EH (cell line): ENCODE data around the gene TCF19.
A peak's percentile ranks its signal among the peaks of the same experiment; 100 is the strongest.

Experiments used
- DNase-seq: peaks from one replicate; pipeline ENCODE4 v3.0.0-alpha.2; 2015; ENCODE audit warnings: low read depth

Gene TCF19

GRCh38 chr6:31128093-31128676 lies 30.2 kb upstream of the TCF19 start:
- DNase-seq, result peak; percentile 53

DNA sequence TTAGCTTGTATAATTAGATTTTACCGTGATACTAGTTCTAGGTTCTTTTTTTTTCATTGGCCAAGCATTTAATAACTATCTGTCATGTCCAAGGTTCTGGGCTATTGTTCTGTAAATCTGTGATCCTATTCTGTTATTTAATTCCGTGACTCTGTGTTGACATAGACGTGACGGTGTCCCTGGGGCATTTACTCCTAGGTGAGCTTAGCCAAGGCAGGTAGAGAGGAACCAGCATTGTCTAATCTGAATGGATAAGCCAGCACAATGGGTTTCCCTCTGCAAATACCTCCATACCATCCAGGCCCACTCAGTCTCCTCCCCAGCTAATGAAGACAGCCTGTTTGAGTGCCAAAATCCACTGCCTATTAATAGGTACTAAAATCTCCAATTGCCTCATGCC lies 29.3 kb upstream of the TCF19 start:
- DNase-seq, result no peak

GRCh38 chr6:31130751-31131150 lies 27.6 kb upstream of the TCF19 start:
- no peak for DNase-seq

- DNase-seq, result no peak
Observed at GRCh38 chr6:31131595-31131994, 26.8 kb upstream of the TCF19 start.

GRCh38 chr6:31132806-31133205 lies 25.6 kb upstream of the TCF19 start:
- no peak for DNase-seq

GRCh38 chr6:31135710-31136109 lies 22.7 kb upstream of the TCF19 start:
- DNase-seq, result no peak

DNA sequence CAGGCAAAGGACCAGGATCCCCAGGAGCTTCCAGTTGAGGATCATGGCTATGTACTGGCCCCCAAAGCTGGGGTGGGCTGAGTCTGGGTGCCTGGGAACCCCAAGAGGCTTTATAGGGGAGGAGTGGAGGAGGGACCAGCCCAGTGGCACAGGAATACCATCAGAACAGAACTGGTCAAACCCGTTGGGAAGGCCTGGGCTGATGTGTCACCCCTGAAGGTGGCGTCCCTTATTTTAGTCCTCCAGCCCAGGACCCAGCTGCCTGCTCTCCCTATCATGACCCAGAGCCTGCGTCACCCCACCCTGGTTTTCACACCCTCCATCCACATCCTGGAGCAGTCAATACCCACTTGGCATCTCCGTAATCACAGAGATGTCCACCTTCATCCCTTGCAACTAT lies 19.4 kb upstream of the TCF19 start, which contains the start of gene PSORS1C2:
Gene PSORS1C2 (minus strand): TSS at position 85 of the 400 bp plus-strand sequence. CDS start 40 bp downstream, at position 45.
- no peak for DNase-seq

DNA sequence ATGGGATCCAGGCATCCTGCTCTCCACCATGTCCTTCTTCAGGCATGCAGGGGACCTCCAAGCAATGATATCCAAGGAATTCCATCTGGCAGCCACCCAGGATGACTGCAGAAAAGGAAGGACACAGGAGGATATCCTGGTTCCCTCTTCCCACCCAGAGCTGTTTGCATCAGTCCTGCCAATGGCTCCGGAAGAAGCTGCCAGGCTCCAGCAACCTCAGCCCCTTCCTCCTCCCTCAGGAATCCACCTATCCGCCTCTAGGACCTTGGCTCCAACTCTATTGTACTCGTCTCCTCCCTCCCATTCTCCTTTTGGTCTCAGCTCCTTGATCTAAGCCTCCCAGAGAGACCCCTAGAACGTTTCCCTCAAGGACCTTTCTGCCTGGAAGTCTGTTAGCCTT lies 18.8 kb upstream of the TCF19 start:
- peak; percentile 91 for DNase-seq

GRCh38 chr6:31140643-31141042 lies 17.7 kb upstream of the TCF19 start:
- no peak for DNase-seq

GRCh38 chr6:31142361-31142761 lies 16.0 kb upstream of the TCF19 start:
- no peak for DNase-seq

GRCh38 chr6:31143148-31143547 lies 15.2 kb upstream of the TCF19 start:
- peak; percentile 92 for DNase-seq

- no peak for DNase-seq
Observed at GRCh38 chr6:31144296-31144969, 14.0 kb upstream of the TCF19 start.

GRCh38 chr6:31144970-31145340 lies 13.4 kb upstream of the TCF19 start:
- DNase-seq, result no peak

DNA sequence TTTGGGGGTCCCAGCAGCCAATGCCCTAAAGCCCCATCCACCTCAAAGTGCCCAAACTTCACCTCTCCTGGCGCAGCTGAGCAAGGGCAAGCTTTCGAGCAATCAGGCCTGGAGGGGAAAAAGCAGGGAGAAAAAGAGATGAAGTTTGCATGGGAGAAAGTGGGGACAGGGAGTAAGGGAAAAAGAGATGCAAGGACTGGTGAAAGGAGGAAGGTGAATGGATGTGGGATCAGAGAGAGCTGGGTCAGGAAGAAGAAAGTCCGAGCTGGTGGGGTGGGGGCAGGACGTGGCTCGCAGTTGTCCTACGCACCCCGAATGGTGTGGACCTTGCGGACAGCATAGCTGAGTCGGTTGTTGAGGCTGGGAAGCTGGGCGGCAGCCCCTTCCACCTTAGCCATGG lies 13.0 kb upstream of the TCF19 start:
- DNase-seq, result no peak

DNA sequence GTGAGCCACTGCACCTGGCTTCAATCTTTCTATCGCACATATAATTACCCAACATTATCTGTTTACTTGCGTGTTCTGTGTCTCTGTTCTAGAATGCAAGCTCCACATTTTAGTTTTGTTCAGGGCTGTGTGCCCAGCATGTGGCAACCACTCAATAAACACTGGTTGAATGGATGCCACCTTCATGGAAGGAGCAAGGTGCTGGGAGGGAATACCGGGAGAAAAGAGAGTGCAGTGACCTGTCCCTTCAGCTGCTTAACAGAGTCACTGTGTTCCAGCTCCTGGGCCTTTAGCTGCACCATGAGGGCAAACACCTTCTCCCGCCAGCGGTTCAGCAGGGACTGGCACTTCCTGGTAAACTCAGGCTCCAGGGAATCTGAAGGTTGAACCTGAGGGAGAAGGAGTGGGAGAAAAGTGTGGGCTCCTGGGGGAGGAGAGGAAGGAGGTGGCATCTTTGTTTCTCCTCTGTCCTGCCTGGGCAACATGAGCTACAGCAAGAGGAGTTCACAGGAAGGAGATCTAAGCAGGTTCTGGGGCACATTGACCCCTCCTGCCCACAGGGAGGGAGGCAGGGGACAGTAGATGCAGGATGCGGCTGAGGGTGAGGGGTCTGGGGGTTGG lies 8.5 kb upstream of the TCF19 start:
- DNase-seq, result no peak

DNA sequence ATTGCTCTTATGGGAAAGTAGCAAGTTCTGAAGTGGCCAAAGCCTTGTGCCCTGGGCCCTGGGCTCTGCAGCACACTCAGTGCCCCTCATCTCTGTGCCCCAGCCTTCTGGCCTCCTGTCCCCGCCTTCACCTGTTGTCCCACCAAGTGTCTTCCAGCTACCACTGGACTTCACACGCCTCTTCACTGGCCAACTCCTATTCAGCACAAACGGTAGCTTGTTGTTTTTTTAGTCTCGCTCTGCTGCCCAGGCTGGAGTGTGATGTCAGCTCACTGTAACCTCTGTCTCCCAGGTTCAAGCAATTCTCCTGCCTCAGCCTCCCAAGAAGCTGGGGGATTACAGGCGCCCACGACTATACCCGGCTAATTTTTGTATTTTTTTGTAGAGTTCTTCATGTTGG lies 5.6 kb upstream of the TCF19 start:
- DNase-seq, result no peak

DNA sequence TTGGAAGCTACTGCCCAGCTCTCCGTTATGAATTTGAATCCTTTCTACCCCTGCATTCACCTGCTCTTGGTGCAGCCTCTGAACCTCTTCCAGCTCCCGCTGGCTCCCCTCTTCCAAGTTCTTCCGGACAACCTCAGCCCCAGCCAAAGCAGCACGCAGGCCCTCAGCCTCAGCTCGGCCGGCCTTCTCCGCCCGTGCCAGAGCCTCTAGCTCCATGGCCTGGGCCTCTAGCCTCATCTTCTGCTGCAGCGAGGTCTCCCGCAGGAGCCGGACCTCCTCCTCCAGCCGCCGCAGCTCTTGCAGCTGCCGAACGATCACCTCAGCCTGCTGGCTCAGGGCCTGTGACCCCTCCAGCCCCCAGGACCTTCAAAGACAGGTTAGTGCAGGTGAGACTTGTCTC lies 4.0 kb upstream of the TCF19 start:
- DNase-seq, result no peak

- DNase-seq, result no peak
Observed at GRCh38 chr6:31156641-31157040, 1.7 kb upstream of the TCF19 start.

GRCh38 chr6:31157513-31158139 lies 763 bp upstream of the TCF19 start, which contains the start of gene CCHCR1:
Gene CCHCR1, minus strand, starts transcription at chr6:31157802. Its CDS starts 202 bp downstream, at chr6:31157600.
- DNase-seq, result no peak

DNA sequence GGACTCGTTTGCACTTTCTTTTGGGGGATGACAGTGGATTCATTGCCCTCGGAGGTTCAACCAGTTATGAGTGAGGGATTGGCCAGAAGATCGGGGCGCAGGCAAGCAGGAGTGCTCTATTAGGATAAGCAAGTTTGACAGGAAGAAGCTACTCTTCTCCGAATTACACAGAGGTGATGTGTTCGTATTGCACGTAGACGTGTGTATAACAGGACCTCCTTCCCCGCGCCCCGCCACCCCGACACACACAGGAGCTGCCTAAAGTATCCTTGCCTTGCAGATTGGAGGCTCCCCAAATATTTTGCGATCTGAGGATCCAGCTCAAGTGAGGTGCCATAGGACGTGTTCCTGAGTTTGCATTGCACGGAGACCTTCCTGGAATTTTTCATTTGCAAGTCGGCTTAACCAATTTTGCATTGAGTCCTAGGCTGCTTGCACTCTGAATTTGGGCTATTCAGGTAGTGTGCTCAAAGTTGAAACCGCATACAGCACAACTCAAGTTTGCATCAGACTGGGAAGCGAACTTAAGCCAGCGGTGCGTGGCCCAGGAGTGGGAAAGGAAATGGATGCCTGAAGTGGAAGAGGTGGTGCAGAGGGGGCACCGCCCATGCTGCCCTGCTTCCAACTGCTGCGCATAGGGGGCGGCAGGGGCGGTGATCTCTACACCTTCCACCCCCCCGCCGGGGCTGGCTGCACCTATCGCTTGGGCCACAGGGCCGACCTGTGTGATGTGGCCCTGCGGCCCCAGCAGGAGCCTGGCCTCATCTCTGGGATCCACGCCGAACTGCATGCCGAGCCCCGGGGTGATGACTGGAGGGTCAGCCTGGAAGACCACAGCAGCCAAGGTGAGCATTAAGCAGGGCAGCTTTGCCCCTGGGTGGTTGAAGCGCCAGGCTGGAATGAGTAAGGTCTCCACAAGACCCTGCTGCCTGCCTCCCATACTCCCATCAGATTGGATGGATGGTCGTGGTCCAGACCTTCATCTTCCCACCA lies 770 bp downstream of the TCF19 start:
- DNase-seq, result peak; percentile 40

DNA sequence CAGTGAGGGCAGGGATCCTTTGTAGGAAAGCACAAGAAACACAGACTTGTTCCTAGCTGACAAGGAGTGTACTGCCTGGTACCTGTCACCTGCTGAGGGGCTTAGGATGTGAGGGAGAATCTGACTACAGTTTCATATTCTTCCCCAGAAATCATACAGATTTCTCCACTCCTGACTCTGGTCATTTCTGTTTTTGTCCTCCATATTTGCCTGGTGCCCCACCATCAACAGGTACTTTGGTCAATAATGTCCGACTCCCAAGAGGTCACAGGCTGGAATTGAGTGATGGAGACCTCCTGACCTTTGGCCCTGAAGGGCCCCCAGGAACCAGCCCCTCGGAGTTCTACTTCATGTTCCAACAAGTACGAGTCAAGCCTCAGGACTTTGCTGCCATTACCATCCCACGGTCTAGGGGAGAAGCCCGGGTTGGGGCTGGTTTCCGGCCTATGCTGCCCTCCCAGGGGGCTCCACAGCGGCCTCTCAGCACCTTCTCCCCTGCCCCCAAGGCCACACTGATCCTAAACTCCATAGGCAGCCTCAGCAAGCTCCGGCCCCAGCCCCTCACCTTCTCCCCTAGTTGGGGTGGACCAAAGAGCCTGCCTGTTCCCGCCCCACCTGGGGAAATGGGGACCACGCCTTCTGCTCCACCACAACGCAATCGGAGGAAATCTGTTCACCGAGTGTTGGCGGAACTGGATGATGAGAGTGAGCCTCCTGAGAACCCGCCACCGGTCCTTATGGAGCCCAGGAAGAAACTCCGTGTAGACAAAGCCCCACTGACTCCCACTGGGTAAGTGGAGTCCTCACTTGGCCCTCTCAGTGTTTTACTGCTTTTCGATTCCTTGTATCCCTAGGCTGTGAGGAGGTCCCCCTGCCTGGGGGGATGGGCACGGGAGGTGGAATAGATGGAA lies 3.1 kb downstream of the TCF19 start:
- DNase-seq, result no peak
